AG09319 (cell line): ENCODE data around the gene LIN7A.

ENCODE experiments used
- DNase-seq: peaks from one replicate; pipeline ENCODE4 v3.0.0-alpha.2; 2010; ENCODE audit warnings: low read depth; ENCODE audit errors: extremely low read depth
- CTCF ChIP-seq: IDR thresholded peaks from 2 replicates; pipeline ENCODE4 v1.5.1; 2011; ENCODE audit warnings: low read depth, mild to moderate bottlenecking, inconsistent platforms, low read length, moderate library complexity

Gene LIN7A

GRCh38 chr12:80869264-80869663 lies 68.5 kb downstream of the LIN7A start:
- no peak for TF ChIP-seq CTCF
- no peak for DNase-seq

- DNase-seq, result no peak
- no peak for TF ChIP-seq CTCF
Observed at GRCh38 chr12:80868576-80868975, 69.2 kb downstream of the LIN7A start.

- TF ChIP-seq CTCF, result no peak
- no peak for DNase-seq
Observed at GRCh38 chr12:80867941-80868340, 69.8 kb downstream of the LIN7A start.

GRCh38 chr12:80864046-80864735 lies 73.5 kb downstream of the LIN7A start:
- no peak for DNase-seq
- no peak for TF ChIP-seq CTCF

- no peak for TF ChIP-seq CTCF
- DNase-seq, result no peak
Observed at GRCh38 chr12:80862531-80862930, 75.2 kb downstream of the LIN7A start.

- TF ChIP-seq CTCF, result no peak
- no peak for DNase-seq
Observed at GRCh38 chr12:80861641-80862378, 75.9 kb downstream of the LIN7A start.

- no peak for DNase-seq
- TF ChIP-seq CTCF, result no peak
Observed at GRCh38 chr12:80860928-80861327, 76.8 kb downstream of the LIN7A start.
